ENCODE results near the gene GPR78. TPM values are rescaled to one million over a fixed set of nuclear protein-coding genes. Genes with fewer than 3 reads are reported as not detected.

Gene GPR78
- total and polyA plus RNA-seq, 2 of the 13 experiments (the other 11 are each of a cell fraction or from before 2014, with no cell fraction given) = 0.01 to 0.07 TPM

- TF ChIP-seq LRRFIP1 (CRISPR knock-in tag; conservative IDR thresholded peaks at IDR 0.05) (no peak), IKZF4 (CRISPR knock-in tag; IDR thresholded peaks at IDR 0.05; ENCODE audit: borderline replicate concordance, low read depth, not compliant biosample characterization) (no peak), AFF4 (CRISPR knock-in tag; IDR thresholded peaks at IDR 0.05) (no peak), ZNF337 (CRISPR knock-in tag; IDR thresholded peaks at IDR 0.05; ENCODE audit: borderline replicate concordance, low read depth) (no peak), ZNF766 (CRISPR knock-in tag; IDR thresholded peaks at IDR 0.05; ENCODE audit: borderline replicate concordance) (no peak), JARID2 (CRISPR knock-in tag; IDR thresholded peaks at IDR 0.05; ENCODE audit: insufficient replicate concordance) (no peak), PATZ1 (CRISPR knock-in tag; IDR thresholded peaks at IDR 0.05) (peak; percentile 47), STAG1 (CRISPR knock-in tag; IDR thresholded peaks at IDR 0.05) (peak; percentile 61), SAP130 (CRISPR knock-in tag; IDR thresholded peaks at IDR 0.05; ENCODE audit: low read depth) (0 out of 2 replicates have a peak, but pooled peaks have one; percentile 16), ATF2 (CRISPR knock-in tag; IDR thresholded peaks at IDR 0.05) (no peak), CHD2 (IDR thresholded peaks at IDR 0.05; ENCODE audit: low read depth, low read length) (no peak), ZNF703 (CRISPR knock-in tag; IDR thresholded peaks at IDR 0.05; ENCODE audit: borderline replicate concordance) (no peak), ZNF263 (CRISPR knock-in tag; IDR thresholded peaks at IDR 0.05) (peak; percentile 89), MIER2 (CRISPR knock-in tag; IDR thresholded peaks at IDR 0.05) (0 out of 2 replicates have a peak, but pooled peaks have one; percentile 38), ZFP36 (IDR thresholded peaks at IDR 0.05; ENCODE audit: borderline replicate concordance, low read depth, low read length, partially characterized antibody) (peak; percentile 75), SSRP1 (CRISPR knock-in tag; IDR thresholded peaks at IDR 0.05) (no peak)
Observed at GRCh38 chr4:8594097-8595038, 14.2 kb downstream of the GPR78 start (continued).
